B cell (primary cell): ENCODE data around the gene TRAP1. TPM values are rescaled to one million over a fixed set of nuclear protein-coding genes. Genes with fewer than 3 reads are reported as not detected.

ENCODE experiments used
- ATAC-seq: fragments of 200-7000 bp; cut with Tn5 transposase; one replicate; pipeline ENCODE4 v1.10.0; 2021; ENCODE audit warnings: low read depth, mild to moderate bottlenecking, moderate number of reproducible peaks, moderate library complexity
- CTCF ChIA-PET: fragments of 350-600 bp; sonication (Branson Sonifier 250); formaldehyde crosslinking; loops from one replicate; lab custom pipeline; 2021; ENCODE audit warnings: antibody characterized with exemption, inconsistent platforms; lab: Charles Lee
- POLR2A ChIA-PET: fragments of 350-600 bp; sonication (Branson Sonifier 250); formaldehyde crosslinking; loops from one replicate; lab custom pipeline; 2021; ENCODE audit warnings: antibody characterized with exemption; lab: Charles Lee
- DNase-seq: peaks from one replicate; pipeline ENCODE4 v3.0.0; 2013
- H2AFZ ChIP-seq: 2 replicates; pipeline ENCODE4 v1.6.1; 2012; ENCODE audit warnings: mild to moderate bottlenecking, low read depth, low read length; ENCODE audit not compliant: insufficient read depth, poor library complexity, severe bottlenecking
- H3K27ac ChIP-seq, 2 donors: 1 replicate in 1 of 2; 2 replicates in 1 of 2; pipeline ENCODE4 v1.5.1; 2012 to 2013; ENCODE audit warnings: low read length in 2 of 2, mild to moderate bottlenecking in 2 of 2, moderate library complexity in 1 of 2
- H3K27me3 ChIP-seq, 4 experiments: fragments of 200-600 bp in 1 of 4; sonication (generic) in 1 of 4; replicated peaks in 1 of 4; 1 replicate in 2 of 4; 2 replicates in 2 of 4; pipeline versions ENCODE4 v1.6.1 to v1.7.0; 2013 to 2016; ENCODE audit warnings: low read length in 3 of 4, mild to moderate bottlenecking in 2 of 4, mixed read lengths in 1 of 4, moderate library complexity in 1 of 4; ENCODE audit not compliant: insufficient read depth in 4 of 4, control insufficient read depth in 3 of 4; ENCODE audit errors: control extremely low read depth in 1 of 4
- H3K36me3 ChIP-seq, 2 experiments: replicated peaks in 1 of 2; 1 replicate in 1 of 2; 2 replicates in 1 of 2; pipeline versions ENCODE4 v1.6.1 to v1.7.1; 2013; ENCODE audit warnings: low read length in 1 of 2; ENCODE audit not compliant: insufficient read depth in 2 of 2, control insufficient read depth in 1 of 2; ENCODE audit errors: control extremely low read depth in 1 of 2, extremely low read depth in 1 of 2
- H3K4me1 ChIP-seq, 2 donors: fragments of 200-600 bp in 1 of 2; sonication (generic) in 1 of 2; 1 replicate in 1 of 2; 2 replicates in 1 of 2; pipeline versions ENCODE4 v1.5.1 to v1.6.1; 2013 to 2017; ENCODE audit warnings: low read length in 2 of 2; ENCODE audit not compliant: control insufficient read depth in 2 of 2, insufficient read depth in 2 of 2
- H3K4me2 ChIP-seq: replicated peaks from 2 replicates; pipeline ENCODE3; 2012; ENCODE audit warnings: mild to moderate bottlenecking, low read depth, low read length; ENCODE audit not compliant: poor library complexity, severe bottlenecking
- H3K4me3 ChIP-seq, 5 experiments: fragments of 200-600 bp in 1 of 5; sonication (generic) in 1 of 5; 1 replicate in 3 of 5; 2 replicates in 2 of 5; pipeline versions ENCODE4 v1.5.1 to v1.7.0; 2011 to 2016; ENCODE audit warnings: low read length in 4 of 5, mild to moderate bottlenecking in 4 of 5, low read depth in 2 of 5, control low read depth in 1 of 5, moderate library complexity in 1 of 5; ENCODE audit not compliant: insufficient read depth in 1 of 5; ENCODE audit errors: control extremely low read depth in 1 of 5, extremely low read depth in 1 of 5
- H3K79me2 ChIP-seq: fragments of 200-600 bp; sonication (generic); one replicate; pipeline ENCODE4 v1.6.0; 2016; ENCODE audit warnings: low read length; ENCODE audit not compliant: control insufficient read depth, insufficient read depth
- H3K9ac ChIP-seq: fragments of 200-600 bp; sonication (generic); 2 replicates; pipeline ENCODE4 v1.6.1; 2017; ENCODE audit warnings: mild to moderate bottlenecking, low read length, moderate library complexity
- H3K9me3 ChIP-seq, 3 donors: one replicate each; pipeline versions ENCODE4 v1.6.1 to v1.7.1; 2013; ENCODE audit warnings: low read length in 2 of 3; ENCODE audit not compliant: control insufficient read depth in 2 of 3, insufficient read depth in 1 of 3; ENCODE audit errors: control extremely low read depth in 1 of 3
- H4K20me1 ChIP-seq: 2 replicates; pipeline ENCODE4 v1.6.0; 2012; ENCODE audit warnings: mild to moderate bottlenecking, low read length; ENCODE audit not compliant: insufficient read depth, control insufficient read depth, poor library complexity, severe bottlenecking
- H3K27ac Mint-ChIP-seq: one replicate; pipeline ENCODE4 v1.8.0; 2021; ENCODE audit warnings: mixed read lengths
- H3K27me3 Mint-ChIP-seq: one replicate; pipeline ENCODE4 v1.8.0; 2021; ENCODE audit warnings: mixed read lengths
- H3K4me1 Mint-ChIP-seq: one replicate; pipeline ENCODE4 v1.8.0; 2021; ENCODE audit warnings: mixed read lengths
- H3K4me3 Mint-ChIP-seq: one replicate; pipeline ENCODE4 v1.8.0; 2021; ENCODE audit warnings: mixed read lengths
- H3K9me3 Mint-ChIP-seq: one replicate; pipeline ENCODE4 v1.8.0; 2022; ENCODE audit warnings: mixed read lengths; ENCODE audit not compliant: insufficient read depth
- CTCF ChIP-seq: fragments of 200-600 bp; IDR thresholded peaks from one replicate; pipeline ENCODE4 v1.8.0; 2022; ENCODE audit warnings: antibody characterized with exemption, mild to moderate bottlenecking
- EZH2 ChIP-seq: IDR thresholded peaks from 2 replicates; pipeline ENCODE4 v1.6.1; 2012; ENCODE audit warnings: borderline replicate concordance, low read depth, mild to moderate bottlenecking, moderate library complexity, low read length; ENCODE audit not compliant: insufficient read depth, poor library complexity, severe bottlenecking
- WGBS: methylation state at CpG from one replicate; pipeline ENCODE4 v1.1.5; 2013; ENCODE audit warnings: missing lambda C conversion rate; ENCODE audit not compliant: insufficient coverage; 5-methylcytosine and 5-hydroxymethylcytosine counted together
- intact Hi-C: fragments of 100-400 bp; cut with micrococcal nuclease; formaldehyde crosslinking; loops from one replicate; pipeline ENCODE4 v1.10.0; 2022
- polyA plus RNA-seq: library from polyadenylated mRNA; depleted of rRNA; stranded (reverse); fragments of >200 nt; gene quantifications from 2 replicates; pipeline ENCODE4 v1.2.3, GENCODE V29; 2012
- total RNA-seq, 2 donors: library from RNA; stranded (reverse); fragments of 120-200 nt in 1 of 2; gene quantifications; 1 replicate in 1 of 2; 2 replicates in 1 of 2; pipeline versions ENCODE4 v1.2.3 to v1.2.4, GENCODE V29; 2013 to 2022

TRAP1 gene
- total and polyA plus RNA-seq, 2 donors (not counting 1 experiment from before 2014, with no cell fraction given) = 51.1 to 88.4 TPM

GRCh38 chr16:3728424-3729160 lies 11.3 kb upstream of the TRAP1 start:
- no peak overlapping the region for H2AFZ ChIP-seq
- TF ChIP-seq CTCF (no peak), EZH2 (no peak)
- 99% methylated on average over 29 of the region's 31 CpGs for WGBS
- Mint-ChIP-seq H3K4me1 (no peaks in the 10 kb centered on the region), H3K27me3 (no peaks in the 10 kb centered on the region), H3K9me3 (no peaks in the 10 kb centered on the region), H3K27ac (peak overlapping the region; percentile 6), H3K4me3 (no peak overlapping the region)
- H3K4me2 ChIP-seq = no peak overlapping the region
- H3K27ac ChIP-seq = no peak overlapping the region
- no peak overlapping the region for H3K9ac ChIP-seq
- intact Hi-C loops = no loop called here
- H4K20me1 ChIP-seq = peaks cover 38% of the 10 kb centered on the region
- ChIA-PET POLR2A (no interaction called here), CTCF (no interaction called here)
- H3K36me3 ChIP-seq = peaks cover 0 to 52% of the 10 kb centered on the region in 2 experiments
- no peaks in the 10 kb centered on the region for H3K9me3 ChIP-seq
- no peaks in the 10 kb centered on the region for H3K4me1 ChIP-seq
- H3K27me3 ChIP-seq = no peaks in the 10 kb centered on the region
- ATAC-seq = no peak
- no peaks in the 10 kb centered on the region for H3K79me2 ChIP-seq
- H3K4me3 ChIP-seq = no peak overlapping the region
- DNase-seq = no peak

GRCh38 chr16:3727806-3728381 lies 10.6 kb upstream of the TRAP1 start:
- Histone ChIP-seq H3K9ac (no peak overlapping the region), H3K79me2 (no peaks in the 10 kb centered on the region)
- POLR2A ChIA-PET = no interaction called here

More at GRCh38 chr16:3727806-3728381, 10.6 kb upstream of the TRAP1 start:
- Histone ChIP-seq H4K20me1 (peaks cover 38% of the 10 kb centered on the region), H3K9me3 (no peaks in the 10 kb centered on the region), H3K36me3 (peaks cover 0 to 48% of the 10 kb centered on the region in 2 experiments), H3K27ac (no peak overlapping the region), H3K4me3 (no peak overlapping the region), H3K27me3 (no peaks in the 10 kb centered on the region), H3K4me2 (no peak overlapping the region), H2AFZ (no peak overlapping the region), H3K4me1 (no peaks in the 10 kb centered on the region)
- Mint-ChIP-seq H3K4me3 (no peak overlapping the region), H3K27me3 (no peaks in the 10 kb centered on the region), H3K27ac (no peak overlapping the region), H3K9me3 (no peaks in the 10 kb centered on the region), H3K4me1 (no peaks in the 10 kb centered on the region)
- intact Hi-C loops = no loop called here
- no peak for TF ChIP-seq CTCF
- no peak for TF ChIP-seq EZH2
- DNase-seq (no peak), ATAC-seq (no peak)
- CTCF ChIA-PET = no interaction called here
- WGBS = 95% methylated on average over 21 of the region's 21 CpGs
